ENCODE measurements around the gene DOLPP1. TPM values are rescaled to one million over a fixed set of nuclear protein-coding genes. Genes with fewer than 3 reads are reported as not detected.
A peak's percentile ranks its signal among the peaks of the same experiment; 100 is the strongest.

DOLPP1 gene
- total RNA-seq, 1 experiment from 2014 or later: 32.7 TPM

- peak; percentile 90; the same call in 1 of the 2 replicates for TF ChIP-seq ZNF281 (CRISPR knock-in tag; IDR thresholded peaks at IDR 0.05)
- TF ChIP-seq, protein P1, sequence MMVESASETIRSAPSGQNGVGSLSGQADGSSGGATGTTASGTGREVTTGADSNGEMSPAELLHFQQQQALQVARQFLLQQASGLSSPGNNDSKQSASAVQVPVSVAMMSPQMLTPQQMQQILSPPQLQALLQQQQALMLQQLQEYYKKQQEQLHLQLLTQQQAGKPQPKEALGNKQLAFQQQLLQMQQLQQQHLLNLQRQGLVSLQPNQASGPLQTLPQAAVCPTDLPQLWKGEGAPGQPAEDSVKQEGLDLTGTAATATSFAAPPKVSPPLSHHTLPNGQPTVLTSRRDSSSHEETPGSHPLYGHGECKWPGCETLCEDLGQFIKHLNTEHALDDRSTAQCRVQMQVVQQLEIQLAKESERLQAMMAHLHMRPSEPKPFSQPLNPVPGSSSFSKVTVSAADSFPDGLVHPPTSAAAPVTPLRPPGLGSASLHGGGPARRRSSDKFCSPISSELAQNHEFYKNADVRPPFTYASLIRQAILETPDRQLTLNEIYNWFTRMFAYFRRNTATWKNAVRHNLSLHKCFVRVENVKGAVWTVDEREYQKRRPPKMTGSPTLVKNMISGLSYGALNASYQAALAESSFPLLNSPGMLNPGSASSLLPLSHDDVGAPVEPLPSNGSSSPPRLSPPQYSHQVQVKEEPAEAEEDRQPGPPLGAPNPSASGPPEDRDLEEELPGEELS (CRISPR knock-in tag; IDR thresholded peaks at IDR 0.05): no peak
- TF ChIP-seq, protein P2, sequence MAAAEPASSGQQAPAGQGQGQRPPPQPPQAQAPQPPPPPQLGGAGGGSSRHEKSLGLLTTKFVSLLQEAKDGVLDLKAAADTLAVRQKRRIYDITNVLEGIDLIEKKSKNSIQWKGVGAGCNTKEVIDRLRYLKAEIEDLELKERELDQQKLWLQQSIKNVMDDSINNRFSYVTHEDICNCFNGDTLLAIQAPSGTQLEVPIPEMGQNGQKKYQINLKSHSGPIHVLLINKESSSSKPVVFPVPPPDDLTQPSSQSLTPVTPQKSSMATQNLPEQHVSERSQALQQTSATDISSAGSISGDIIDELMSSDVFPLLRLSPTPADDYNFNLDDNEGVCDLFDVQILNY (CRISPR knock-in tag; IDR thresholded peaks at IDR 0.05): no peak
- no peak for TF ChIP-seq TCF7 (CRISPR knock-in tag; IDR thresholded peaks at IDR 0.05; ENCODE audit: low read depth)
- no peak for TF ChIP-seq SMAD3 (CRISPR knock-in tag; IDR thresholded peaks at IDR 0.05; ENCODE audit: borderline replicate concordance)
- TF ChIP-seq EMX1 (CRISPR knock-in tag; IDR thresholded peaks at IDR 0.05): no peak
- no peak for TF ChIP-seq AR (CRISPR knock-in tag; IDR thresholded peaks at IDR 0.05)
- no peak for TF ChIP-seq FOXJ3 (CRISPR knock-in tag; IDR thresholded peaks at IDR 0.05; ENCODE audit: borderline replicate concordance)
- no peak for TF ChIP-seq TP53 (CRISPR knock-in tag; IDR thresholded peaks at IDR 0.05)
- no peak for TF ChIP-seq ZNF512 (CRISPR knock-in tag; IDR thresholded peaks at IDR 0.05; ENCODE audit: borderline replicate concordance)
- TF ChIP-seq CREM (CRISPR knock-in tag; IDR thresholded peaks at IDR 0.05): no peak
Observed at GRCh38 chr9:129139993-129140396, 59.1 kb downstream of the DOLPP1 start (continued).

Other genes with a start within 250 kb of the DOLPP1 start
- 31.4 to 34.1 TPM (median 33.0 TPM) in 3 replicates for gene KYAT1, start 199.2 kb upstream of the DOLPP1 start, total RNA-seq (2021)
- 63.8 to 83.5 TPM (median 64.5 TPM) in 3 replicates for gene LRRC8A, start 199.0 kb upstream of the DOLPP1 start, total RNA-seq (2021)
- gene PHYHD1, start 160.1 kb upstream of the DOLPP1 start, total RNA-seq (2021): 14.6 to 21.3 TPM (median 20.0 TPM) in 3 replicates
- gene DOLK, start 133.5 kb upstream of the DOLPP1 start, total RNA-seq (2021): 14.8 to 15.1 TPM (median 15.1 TPM) in 3 replicates
- gene NUP188, start 133.4 kb upstream of the DOLPP1 start, total RNA-seq (2021): 71.3 to 98.9 TPM (median 73.5 TPM) in 3 replicates
- 59.7 to 65.7 TPM (median 62.9 TPM) in 3 replicates for gene SH3GLB2, start 52.8 kb upstream of the DOLPP1 start, total RNA-seq (2021)
- gene MIGA2, start 44.5 kb upstream of the DOLPP1 start, total RNA-seq (2021): 39.9 to 61.7 TPM (median 48.0 TPM) in 3 replicates
- gene CRAT, start 29.7 kb downstream of the DOLPP1 start, total RNA-seq (2021): 17.2 to 19.1 TPM (median 17.5 TPM) in 3 replicates
- 181 to 186 TPM (median 186 TPM) in 3 replicates for gene PTPA, start 30.3 kb downstream of the DOLPP1 start, total RNA-seq (2021)
- 4.6 to 5.9 TPM (median 5.1 TPM) in 3 replicates for gene IER5L, start 97.2 kb downstream of the DOLPP1 start, total RNA-seq (2021)

Data from WTC11 (cell line).